NCI-H128 (cell line): ENCODE measurements around the gene OOSP4B.
"Not testable (repeated sequence)": the region's sequence is repeated elsewhere in the genome, so short reads cannot be mapped to it uniquely, and the experiment has no call there.

ENCODE experiments used
- DNase-seq: peaks from one replicate; lab custom pipeline; 2025; ENCODE audit not compliant: unreplicated experiment; lab: John Stamatoyannopoulos, UW

OOSP4B gene

DNA sequence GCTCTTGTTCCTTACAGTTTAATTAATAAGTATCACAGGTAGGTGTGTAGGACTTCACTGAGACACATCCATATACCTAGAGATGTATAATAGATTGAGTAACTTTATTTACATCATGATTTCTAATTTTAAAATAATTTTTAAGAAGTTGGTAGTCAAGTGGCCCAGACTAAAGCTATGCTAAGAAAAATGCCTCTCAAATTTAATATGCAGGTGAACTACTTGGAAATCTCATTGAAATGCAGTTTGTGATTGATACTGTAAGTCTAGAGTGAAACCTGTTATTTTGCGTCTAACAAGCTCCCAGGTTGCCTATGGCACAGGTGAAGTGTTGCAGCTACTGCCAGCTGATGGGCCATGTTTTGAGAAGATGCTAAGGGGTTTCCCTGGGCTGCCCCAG, at the start of gene OOSP4B:
Gene OOSP4B (plus strand): TSS at position 301 of the 400 bp plus-strand sequence.
- DNase-seq = no peak

GRCh38 chr11:59967677-59968394, 49.1 kb upstream of the OOSP4B start:
- no peak for DNase-seq

DNA sequence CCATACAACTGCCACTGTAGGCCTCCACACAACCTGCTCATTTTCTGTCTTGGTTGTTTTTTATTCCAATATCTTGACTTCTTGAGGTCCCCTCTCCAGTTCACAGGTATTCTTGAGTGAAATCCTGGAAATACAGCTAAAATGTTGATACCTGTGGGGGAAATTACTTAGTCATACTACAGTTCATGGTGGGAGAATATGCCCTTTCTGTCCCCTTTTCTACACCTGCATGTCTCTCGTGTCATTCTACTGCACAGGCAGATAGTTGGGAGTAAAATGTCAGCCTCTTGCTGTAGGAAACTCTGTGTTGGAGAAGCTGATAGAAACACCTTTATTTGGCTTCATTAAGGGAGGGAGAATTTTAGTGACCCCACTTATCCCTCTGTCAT, 48.6 kb upstream of the OOSP4B start:
- no peak for DNase-seq

GRCh38 chr11:59973097-59973496, 43.9 kb upstream of the OOSP4B start:
- no peak for DNase-seq

GRCh38 chr11:59981106-59981770, 35.7 kb upstream of the OOSP4B start:
- DNase-seq = no peak

- DNase-seq = not testable (repeated sequence)
Measured at GRCh38 chr11:59982037-59982436, 34.9 kb upstream of the OOSP4B start.

DNA sequence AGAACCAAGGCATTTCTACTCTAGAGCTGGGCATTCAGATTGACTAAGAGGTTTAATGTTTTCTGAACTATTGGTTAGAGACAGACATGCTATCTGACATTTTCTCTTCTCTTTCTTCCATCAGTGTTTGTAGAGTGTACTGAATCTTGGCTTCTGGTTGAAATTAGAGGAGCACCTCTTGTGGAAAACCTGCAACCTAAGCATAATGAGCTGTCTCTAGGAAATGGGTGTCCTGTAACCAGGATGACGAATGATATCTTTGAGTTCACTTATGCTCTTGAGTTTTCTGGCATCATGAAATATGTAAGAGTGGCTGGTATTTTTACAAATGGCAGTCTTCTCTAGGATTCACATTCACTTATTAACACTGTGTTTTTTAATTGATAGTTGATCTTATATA, 33.8 kb upstream of the OOSP4B start:
- no peak for DNase-seq

- no peak for DNase-seq
Measured at GRCh38 chr11:59984368-59984767, 32.6 kb upstream of the OOSP4B start.

GRCh38 chr11:59990421-59990820, 26.6 kb upstream of the OOSP4B start:
- DNase-seq = no peak

- no peak for DNase-seq
Measured at GRCh38 chr11:59992425-59992824, 24.6 kb upstream of the OOSP4B start.

GRCh38 chr11:59997800-59998199, 19.2 kb upstream of the OOSP4B start:
- DNase-seq = no peak

GRCh38 chr11:59999691-60000090, 17.3 kb upstream of the OOSP4B start:
- DNase-seq = no peak

GRCh38 chr11:60003729-60004128, 13.3 kb upstream of the OOSP4B start:
- DNase-seq = no peak

- no peak for DNase-seq
Measured at GRCh38 chr11:60005360-60005759, 11.6 kb upstream of the OOSP4B start.

- no peak for DNase-seq
Measured at GRCh38 chr11:60018058-60018457, 1.1 kb downstream of the OOSP4B start.

GRCh38 chr11:60020376-60020775, 3.4 kb downstream of the OOSP4B start:
- not testable (repeated sequence) for DNase-seq

DNA sequence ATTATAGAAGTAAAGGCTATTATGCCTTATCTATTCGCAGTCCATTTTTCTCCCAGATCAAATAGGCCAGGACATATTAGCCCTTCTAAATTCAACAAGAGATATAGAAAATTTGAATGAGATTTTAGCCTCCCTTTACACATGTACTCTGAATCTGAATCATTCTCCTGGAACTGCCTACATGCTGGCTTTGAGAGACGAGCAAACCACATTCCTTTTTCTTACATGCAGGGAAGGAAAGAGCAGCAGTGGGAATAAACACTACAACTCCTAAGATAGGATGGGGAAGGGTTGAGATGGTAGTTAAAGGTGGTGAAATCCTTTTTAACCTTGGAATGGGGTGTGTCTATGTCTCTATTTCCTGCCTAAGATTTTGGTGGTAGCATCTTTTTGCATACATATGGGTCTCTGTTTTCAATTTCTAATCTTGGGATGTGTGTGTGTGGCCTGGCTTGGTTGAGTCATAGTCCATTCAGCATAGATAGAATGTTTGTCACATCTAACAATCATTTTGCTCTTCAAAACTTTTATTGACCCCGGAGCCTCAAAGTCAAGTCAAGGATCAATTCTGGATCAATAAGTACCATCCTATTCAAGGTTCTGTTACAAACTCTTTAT, 12.1 kb downstream of the OOSP4B start:
- DNase-seq = no peak

GRCh38 chr11:60040109-60040508, 23.1 kb downstream of the OOSP4B start, which contains the start of gene OOSP2:
Gene OOSP2 (plus strand): TSS chr11:60040409. CDS start chr11:60040460, 51 bp downstream.
- DNase-seq = no peak

GRCh38 chr11:60050422-60050821, 33.4 kb downstream of the OOSP4B start:
- not testable (repeated sequence) for DNase-seq

GRCh38 chr11:60050839-60051238, 33.9 kb downstream of the OOSP4B start:
- DNase-seq = not testable (repeated sequence)

- no peak for DNase-seq
Measured at GRCh38 chr11:60056349-60056969, 39.5 kb downstream of the OOSP4B start, which contains the start of gene MS4A3. Gene MS4A3 (plus strand): TSS chr11:60056665. CDS start chr11:60061161, 4,496 bp downstream.
